Measurements from ENCODE around the gene ZNF217.

- TF ChIP-seq CTCF (IDR thresholded peaks at IDR 0.05; ENCODE audit: poor library complexity) = no peak
- TF ChIP-seq EZH2phosphoT487 (IDR thresholded peaks at IDR 0.05; ENCODE audit: low read depth, severe bottlenecking, unreplicated experiment) = no peak
- no peak for TF ChIP-seq EZH2 (IDR thresholded peaks at IDR 0.05; ENCODE audit: borderline replicate concordance)
Observed at GRCh38 chr20:53557130-53557529, 36.5 kb downstream of the ZNF217 start.

Data from hepatocyte (in vitro differentiated cells).